ENCODE measurements around the gene TAOK1.

The TAOK1 gene

GRCh38 chr17:29396066-29396465, 5.9 kb downstream of the TAOK1 start:
- Histone ChIP-seq H3K4me1 (ENCODE audit: control insufficient read depth, insufficient read depth, low read length, poor library complexity, severe bottlenecking) (peaks cover 6% of the 10 kb centered on the region), H3K4me3 (ENCODE audit: insufficient read depth, low read depth, low read length, poor library complexity, severe bottlenecking) (no peak overlapping the region), H3K27ac (ENCODE audit: insufficient read depth, low read length, poor library complexity, severe bottlenecking) (no peak overlapping the region), H3K36me3 (ENCODE audit: control insufficient read depth, insufficient read depth, low read length) (peaks cover 4% of the 10 kb centered on the region), H3K27me3 (replicated peaks; ENCODE audit: control insufficient read depth, insufficient read depth, low read length, poor library complexity, severe bottlenecking) (no peaks in the 10 kb centered on the region), H3K9me3 (ENCODE audit: control insufficient read depth, low read length) (no peaks in the 10 kb centered on the region)
- DNase-seq: no peak

DNA sequence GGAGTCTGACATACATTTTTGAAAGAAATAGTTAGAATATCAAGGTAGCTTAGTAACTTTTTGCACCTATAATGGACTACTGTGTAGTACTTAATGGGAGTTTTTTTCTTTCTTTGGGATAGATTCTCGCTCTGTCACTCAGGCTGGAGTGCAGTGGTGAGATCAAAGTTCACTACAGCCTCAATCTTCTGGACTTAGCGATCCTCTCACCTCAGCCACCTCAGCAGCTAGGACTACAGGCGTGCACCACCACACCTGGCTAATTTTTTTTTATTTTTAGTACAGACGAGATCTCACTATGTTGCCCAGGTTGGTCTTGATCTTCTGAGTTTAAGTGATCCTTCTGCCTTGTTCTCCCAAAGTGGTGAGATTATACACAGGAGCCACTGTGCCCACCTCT, 9.5 kb downstream of the TAOK1 start:
- H3K9me3 ChIP-seq (ENCODE audit: control insufficient read depth, low read length): no peaks in the 10 kb centered on the region
- H3K36me3 ChIP-seq (ENCODE audit: control insufficient read depth, insufficient read depth, low read length): peaks cover 11% of the 10 kb centered on the region

GRCh38 chr17:29400818-29401217, 10.7 kb downstream of the TAOK1 start:
- no peak for DNase-seq
- Histone ChIP-seq H3K27me3 (replicated peaks; ENCODE audit: control insufficient read depth, insufficient read depth, low read length, poor library complexity, severe bottlenecking) (no peaks in the 10 kb centered on the region), H3K4me3 (ENCODE audit: insufficient read depth, low read depth, low read length, poor library complexity, severe bottlenecking) (no peak overlapping the region), H3K9me3 (ENCODE audit: control insufficient read depth, low read length) (no peaks in the 10 kb centered on the region), H3K4me1 (ENCODE audit: control insufficient read depth, insufficient read depth, low read length, poor library complexity, severe bottlenecking) (no peaks in the 10 kb centered on the region), H3K36me3 (ENCODE audit: control insufficient read depth, insufficient read depth, low read length) (peaks cover 11% of the 10 kb centered on the region), H3K27ac (ENCODE audit: insufficient read depth, low read length, poor library complexity, severe bottlenecking) (no peak overlapping the region)

More for the DNA sequence above, 9.5 kb downstream of the TAOK1 start:
- Histone ChIP-seq H3K27ac (ENCODE audit: insufficient read depth, low read length, poor library complexity, severe bottlenecking) (no peak overlapping the region), H3K27me3 (replicated peaks; ENCODE audit: control insufficient read depth, insufficient read depth, low read length, poor library complexity, severe bottlenecking) (no peaks in the 10 kb centered on the region), H3K4me1 (ENCODE audit: control insufficient read depth, insufficient read depth, low read length, poor library complexity, severe bottlenecking) (no peaks in the 10 kb centered on the region), H3K4me3 (ENCODE audit: insufficient read depth, low read depth, low read length, poor library complexity, severe bottlenecking) (no peak overlapping the region)
- DNase-seq: no peak

- DNase-seq: no peak
- H3K9me3 ChIP-seq (ENCODE audit: control insufficient read depth, low read length): no peaks in the 10 kb centered on the region
- H3K4me1 ChIP-seq (ENCODE audit: control insufficient read depth, insufficient read depth, low read length, poor library complexity, severe bottlenecking): no peaks in the 10 kb centered on the region
- H3K27me3 ChIP-seq (replicated peaks; ENCODE audit: control insufficient read depth, insufficient read depth, low read length, poor library complexity, severe bottlenecking): no peaks in the 10 kb centered on the region
- H3K36me3 ChIP-seq (ENCODE audit: control insufficient read depth, insufficient read depth, low read length): peaks cover 11% of the 10 kb centered on the region
- no peak overlapping the region for H3K27ac ChIP-seq (ENCODE audit: insufficient read depth, low read length, poor library complexity, severe bottlenecking)
- no peak overlapping the region for H3K4me3 ChIP-seq (ENCODE audit: insufficient read depth, low read depth, low read length, poor library complexity, severe bottlenecking)
Measured at GRCh38 chr17:29401258-29401657, 11.1 kb downstream of the TAOK1 start.

- no peaks in the 10 kb centered on the region for H3K9me3 ChIP-seq (ENCODE audit: control insufficient read depth, low read length)
- H3K27ac ChIP-seq (ENCODE audit: insufficient read depth, low read length, poor library complexity, severe bottlenecking): no peak overlapping the region
- no peaks in the 10 kb centered on the region for H3K27me3 ChIP-seq (replicated peaks; ENCODE audit: control insufficient read depth, insufficient read depth, low read length, poor library complexity, severe bottlenecking)
- no peak for DNase-seq
- no peaks in the 10 kb centered on the region for H3K4me1 ChIP-seq (ENCODE audit: control insufficient read depth, insufficient read depth, low read length, poor library complexity, severe bottlenecking)
- H3K4me3 ChIP-seq (ENCODE audit: insufficient read depth, low read depth, low read length, poor library complexity, severe bottlenecking): no peak overlapping the region
- H3K36me3 ChIP-seq (ENCODE audit: control insufficient read depth, insufficient read depth, low read length): peaks cover 7% of the 10 kb centered on the region
Measured at GRCh38 chr17:29407856-29408255, 17.7 kb downstream of the TAOK1 start.

DNA sequence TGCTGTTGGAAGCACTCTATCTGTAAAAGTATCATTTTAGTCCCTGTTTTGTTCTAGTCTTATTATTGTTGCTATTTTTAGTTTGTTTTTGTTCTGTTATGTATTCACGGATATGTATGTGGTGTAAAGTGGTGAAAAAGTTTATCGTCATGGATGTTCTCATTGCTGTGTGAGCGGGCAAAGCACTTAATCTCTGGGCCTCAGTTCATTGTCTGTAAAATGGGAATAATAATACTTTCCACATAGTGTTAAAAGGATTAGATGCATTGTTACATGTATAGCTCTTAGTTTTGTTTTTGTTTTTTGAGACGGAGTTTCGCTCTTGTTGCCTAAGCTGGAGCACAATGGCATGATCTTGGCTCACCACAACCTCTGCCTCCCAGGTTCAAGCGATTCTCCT, 19.8 kb downstream of the TAOK1 start:
- Histone ChIP-seq H3K36me3 (ENCODE audit: control insufficient read depth, insufficient read depth, low read length) (no peaks in the 10 kb centered on the region), H3K9me3 (ENCODE audit: control insufficient read depth, low read length) (no peaks in the 10 kb centered on the region), H3K4me1 (ENCODE audit: control insufficient read depth, insufficient read depth, low read length, poor library complexity, severe bottlenecking) (no peaks in the 10 kb centered on the region), H3K27me3 (replicated peaks; ENCODE audit: control insufficient read depth, insufficient read depth, low read length, poor library complexity, severe bottlenecking) (no peaks in the 10 kb centered on the region), H3K4me3 (ENCODE audit: insufficient read depth, low read depth, low read length, poor library complexity, severe bottlenecking) (no peak overlapping the region), H3K27ac (ENCODE audit: insufficient read depth, low read length, poor library complexity, severe bottlenecking) (no peak overlapping the region)
- no peak for DNase-seq

DNA sequence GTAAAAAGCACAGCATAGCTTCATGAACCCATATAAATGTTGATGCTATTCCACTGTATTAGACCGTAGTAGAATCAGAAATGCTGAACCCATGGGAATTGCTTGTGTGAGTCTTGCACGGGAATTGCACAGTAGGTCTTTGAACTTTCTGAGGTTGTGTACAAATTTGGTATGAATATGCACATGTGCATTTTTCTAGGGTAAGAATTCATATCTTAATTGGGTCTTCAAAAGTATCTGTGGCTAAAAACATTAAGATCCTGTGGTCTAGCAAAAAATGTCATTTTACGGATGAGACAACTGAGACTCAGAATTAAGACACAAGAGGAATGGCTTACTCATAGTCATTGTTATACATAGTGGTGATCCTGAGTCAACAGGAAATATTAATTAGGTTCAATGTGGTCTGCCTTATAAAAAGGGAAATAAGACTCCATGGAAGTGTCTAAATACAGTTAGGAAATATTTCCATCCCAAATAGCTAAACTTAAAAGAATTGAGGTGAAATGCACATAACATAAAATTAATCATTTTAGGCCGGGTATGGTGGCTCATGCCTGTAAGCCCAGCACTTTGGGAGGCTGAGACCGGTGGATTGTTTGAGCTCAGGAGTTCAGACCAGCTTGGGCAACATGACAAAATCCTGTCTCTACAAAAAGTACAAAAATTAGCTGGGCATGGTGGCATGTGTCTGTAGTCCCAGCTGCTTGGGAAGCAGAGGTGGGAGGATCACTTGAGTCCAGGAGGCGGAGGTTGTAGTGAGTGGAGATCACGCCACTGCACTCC, 22.8 kb downstream of the TAOK1 start:
- no peaks in the 10 kb centered on the region for H3K4me1 ChIP-seq (ENCODE audit: control insufficient read depth, insufficient read depth, low read length, poor library complexity, severe bottlenecking)
- no peaks in the 10 kb centered on the region for H3K27me3 ChIP-seq (replicated peaks; ENCODE audit: control insufficient read depth, insufficient read depth, low read length, poor library complexity, severe bottlenecking)
- no peaks in the 10 kb centered on the region for H3K36me3 ChIP-seq (ENCODE audit: control insufficient read depth, insufficient read depth, low read length)
- H3K4me3 ChIP-seq (ENCODE audit: insufficient read depth, low read depth, low read length, poor library complexity, severe bottlenecking): no peak overlapping the region
- no peaks in the 10 kb centered on the region for H3K9me3 ChIP-seq (ENCODE audit: control insufficient read depth, low read length)
- no peak for DNase-seq
- H3K27ac ChIP-seq (ENCODE audit: insufficient read depth, low read length, poor library complexity, severe bottlenecking): no peak overlapping the region

- no peak overlapping the region for H3K27ac ChIP-seq (ENCODE audit: insufficient read depth, low read length, poor library complexity, severe bottlenecking)
- H3K27me3 ChIP-seq (replicated peaks; ENCODE audit: control insufficient read depth, insufficient read depth, low read length, poor library complexity, severe bottlenecking): no peaks in the 10 kb centered on the region
Measured at GRCh38 chr17:29420128-29420527, 30.0 kb downstream of the TAOK1 start.

DNA sequence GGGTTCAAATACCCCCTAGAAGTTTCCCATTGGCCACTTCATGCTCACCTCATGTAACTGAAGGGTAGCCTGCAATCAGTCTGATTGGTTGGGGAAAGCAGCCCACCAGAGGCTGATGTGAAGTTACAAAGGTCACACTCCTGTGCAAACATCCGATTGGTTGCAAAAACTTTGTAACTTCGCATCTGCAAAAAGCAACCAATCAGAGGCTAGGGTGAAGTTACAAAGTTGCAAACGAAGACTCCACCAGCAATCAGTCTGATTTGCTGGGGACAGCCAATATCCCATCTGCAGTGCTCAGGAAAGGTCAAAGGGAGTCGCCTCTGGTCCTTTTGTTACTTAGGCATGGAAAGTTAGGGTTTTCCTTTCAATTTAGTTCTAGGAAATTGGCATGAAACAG, 40.1 kb downstream of the TAOK1 start:
- Histone ChIP-seq H3K27ac (ENCODE audit: insufficient read depth, low read length, poor library complexity, severe bottlenecking) (no peak overlapping the region), H3K27me3 (replicated peaks; ENCODE audit: control insufficient read depth, insufficient read depth, low read length, poor library complexity, severe bottlenecking) (no peaks in the 10 kb centered on the region), H3K4me1 (ENCODE audit: control insufficient read depth, insufficient read depth, low read length, poor library complexity, severe bottlenecking) (no peaks in the 10 kb centered on the region), H3K9me3 (ENCODE audit: control insufficient read depth, low read length) (no peaks in the 10 kb centered on the region), H3K4me3 (ENCODE audit: insufficient read depth, low read depth, low read length, poor library complexity, severe bottlenecking) (no peak overlapping the region), H3K36me3 (ENCODE audit: control insufficient read depth, insufficient read depth, low read length) (no peaks in the 10 kb centered on the region)
- DNase-seq: no peak

More at GRCh38 chr17:29420128-29420527, 30.0 kb downstream of the TAOK1 start:
- no peak for DNase-seq
- Histone ChIP-seq H3K36me3 (ENCODE audit: control insufficient read depth, insufficient read depth, low read length) (peaks cover 6% of the 10 kb centered on the region), H3K4me1 (ENCODE audit: control insufficient read depth, insufficient read depth, low read length, poor library complexity, severe bottlenecking) (no peaks in the 10 kb centered on the region), H3K4me3 (ENCODE audit: insufficient read depth, low read depth, low read length, poor library complexity, severe bottlenecking) (no peak overlapping the region), H3K9me3 (ENCODE audit: control insufficient read depth, low read length) (no peaks in the 10 kb centered on the region)

- no peaks in the 10 kb centered on the region for H3K27me3 ChIP-seq (replicated peaks; ENCODE audit: control insufficient read depth, insufficient read depth, low read length, poor library complexity, severe bottlenecking)
- no peaks in the 10 kb centered on the region for H3K36me3 ChIP-seq (ENCODE audit: control insufficient read depth, insufficient read depth, low read length)
- no peaks in the 10 kb centered on the region for H3K4me1 ChIP-seq (ENCODE audit: control insufficient read depth, insufficient read depth, low read length, poor library complexity, severe bottlenecking)
- H3K9me3 ChIP-seq (ENCODE audit: control insufficient read depth, low read length): no peaks in the 10 kb centered on the region
- no peak overlapping the region for H3K27ac ChIP-seq (ENCODE audit: insufficient read depth, low read length, poor library complexity, severe bottlenecking)
- no peak overlapping the region for H3K4me3 ChIP-seq (ENCODE audit: insufficient read depth, low read depth, low read length, poor library complexity, severe bottlenecking)
- no peak for DNase-seq
Measured at GRCh38 chr17:29433541-29433940, 43.4 kb downstream of the TAOK1 start.
